ENCODE data around the gene TTC6. TPM values are rescaled to one million over a fixed set of nuclear protein-coding genes. Genes with fewer than 3 reads are reported as not detected.

The TTC6 gene, protein sequence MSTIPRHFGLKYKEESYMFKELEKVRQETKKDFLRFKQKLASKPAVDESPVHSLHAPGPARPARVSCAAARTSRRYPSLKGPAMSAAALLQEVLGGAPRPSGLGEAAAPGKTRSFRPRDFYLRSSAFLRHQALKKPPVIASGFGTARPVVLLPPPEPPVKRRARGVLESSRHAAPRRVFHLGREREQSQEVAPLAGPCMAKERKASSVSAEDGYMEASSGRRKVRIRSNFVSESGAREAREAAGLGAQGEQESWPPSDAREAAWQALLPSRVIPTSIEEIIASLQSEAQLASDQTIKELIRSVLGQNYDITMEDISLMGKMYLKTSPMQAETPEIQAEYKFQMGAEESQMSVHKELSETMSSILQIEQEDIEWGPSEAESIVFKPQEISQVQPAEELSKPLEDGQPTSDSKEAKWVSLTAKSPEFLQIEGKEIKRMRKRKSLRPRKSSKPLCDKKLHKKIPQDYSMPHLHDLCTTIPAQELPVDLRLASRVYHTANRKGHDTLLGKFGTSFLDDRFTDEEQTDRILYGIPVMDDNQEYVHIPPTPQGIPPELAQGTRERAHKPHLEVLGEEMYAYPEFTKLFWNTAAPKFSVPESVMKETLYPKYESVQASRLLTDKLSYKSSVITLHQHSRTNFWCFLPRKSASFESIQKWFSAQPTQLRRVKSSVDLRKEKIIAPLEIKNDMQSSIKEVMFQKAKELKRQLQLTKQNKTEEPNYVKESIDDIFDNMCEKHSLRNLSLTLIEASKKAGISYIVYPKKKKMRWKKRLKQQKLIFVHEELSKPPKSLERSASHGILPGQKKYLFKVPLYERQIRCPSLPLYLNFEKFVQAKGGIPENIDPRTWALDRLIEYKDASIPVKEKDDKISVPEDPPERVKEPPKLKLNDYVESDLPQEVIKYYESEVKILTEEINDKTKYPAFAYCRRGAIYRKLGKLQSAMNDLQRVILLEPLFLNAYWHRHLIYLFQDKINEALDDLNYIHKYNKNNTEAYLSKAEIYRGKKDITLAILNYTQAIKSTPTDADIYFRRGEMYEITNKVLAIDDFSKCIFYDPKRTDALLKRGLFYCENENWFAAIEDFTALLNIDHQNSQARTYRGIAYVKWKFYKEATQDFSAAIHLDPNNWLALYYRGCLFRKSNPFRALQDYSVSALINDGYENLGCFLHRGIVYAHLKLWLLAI (N-terminal part only)
- 0.44 TPM for total RNA-seq (ENCODE audit: unreplicated experiment)
- long read RNA-seq, partial matches to known transcripts, result 0 of 1 reads
- long read RNA-seq, other reads (novel, unspliced or antisense), result 1 of 1 reads

DNA sequence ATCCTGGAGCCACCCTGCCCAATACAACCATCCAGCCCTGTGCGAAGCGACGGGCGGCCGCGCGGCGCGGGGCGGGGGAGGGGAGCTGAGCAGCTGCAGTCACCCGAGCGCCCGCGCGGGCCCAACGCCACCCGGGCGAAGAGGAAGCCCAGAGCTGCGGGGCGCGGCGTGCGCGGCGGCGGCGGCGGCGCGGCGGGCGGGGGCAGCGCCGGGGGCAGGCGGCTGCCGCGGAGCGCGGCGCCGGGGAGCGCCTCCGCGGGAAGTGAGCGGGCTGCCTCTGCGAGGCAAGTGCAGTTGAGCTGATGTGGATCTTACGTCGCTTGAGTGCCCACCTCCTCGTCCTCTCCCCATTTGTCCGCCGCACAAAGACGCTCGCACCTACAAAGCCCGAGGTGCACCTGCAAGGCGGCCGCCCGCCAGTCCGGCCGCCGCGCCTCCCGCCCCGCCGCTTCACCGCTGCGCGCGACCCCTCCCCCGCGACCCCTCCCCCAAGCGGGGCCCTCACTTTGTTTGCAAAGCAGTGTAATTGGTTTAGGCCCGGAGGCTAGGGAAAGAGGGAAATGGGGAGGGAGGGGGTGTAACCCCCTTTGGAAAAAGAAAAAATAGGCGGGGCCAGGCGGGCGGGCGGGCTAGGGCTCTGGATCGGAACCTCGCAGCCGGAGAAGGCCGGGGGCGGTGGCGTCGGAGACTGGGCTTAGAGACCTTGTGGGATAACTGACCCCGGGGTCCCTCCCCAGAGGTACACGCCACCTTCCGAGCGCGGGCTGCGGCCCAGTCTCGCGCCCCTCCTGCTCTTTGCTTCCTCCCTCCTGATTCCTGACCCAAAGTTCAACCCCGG is at the start of gene TTC6, which contains the start of gene FOXA1:
Gene TTC6 (plus strand): TSS at position 659 of the 838 bp plus-strand sequence. CDS start 26,436 bp downstream, outside the sequence.
Gene FOXA1 (minus strand): TSS at position 279 of the 838 bp plus-strand sequence. CDS start 277 bp downstream, at position 2.
- Mint-ChIP-seq H3K4me1 (ENCODE audit: low read depth, unreplicated experiment) (peaks cover 16% of the 10 kb centered on the region), H3K9me3 (ENCODE audit: unreplicated experiment) (peaks cover 16% of the 10 kb centered on the region), H3K27me3 (ENCODE audit: unreplicated experiment) (peaks cover 45% of the 10 kb centered on the region), H3K4me3 (ENCODE audit: unreplicated experiment) (peak within 1 kb of the TSS; percentile 90), H3K27ac (ENCODE audit: unreplicated experiment) (no peak within 1 kb of the TSS), H3K36me3 (ENCODE audit: unreplicated experiment) (no peaks in the 10 kb centered on the region)
- TF ChIP-seq, protein P1, sequence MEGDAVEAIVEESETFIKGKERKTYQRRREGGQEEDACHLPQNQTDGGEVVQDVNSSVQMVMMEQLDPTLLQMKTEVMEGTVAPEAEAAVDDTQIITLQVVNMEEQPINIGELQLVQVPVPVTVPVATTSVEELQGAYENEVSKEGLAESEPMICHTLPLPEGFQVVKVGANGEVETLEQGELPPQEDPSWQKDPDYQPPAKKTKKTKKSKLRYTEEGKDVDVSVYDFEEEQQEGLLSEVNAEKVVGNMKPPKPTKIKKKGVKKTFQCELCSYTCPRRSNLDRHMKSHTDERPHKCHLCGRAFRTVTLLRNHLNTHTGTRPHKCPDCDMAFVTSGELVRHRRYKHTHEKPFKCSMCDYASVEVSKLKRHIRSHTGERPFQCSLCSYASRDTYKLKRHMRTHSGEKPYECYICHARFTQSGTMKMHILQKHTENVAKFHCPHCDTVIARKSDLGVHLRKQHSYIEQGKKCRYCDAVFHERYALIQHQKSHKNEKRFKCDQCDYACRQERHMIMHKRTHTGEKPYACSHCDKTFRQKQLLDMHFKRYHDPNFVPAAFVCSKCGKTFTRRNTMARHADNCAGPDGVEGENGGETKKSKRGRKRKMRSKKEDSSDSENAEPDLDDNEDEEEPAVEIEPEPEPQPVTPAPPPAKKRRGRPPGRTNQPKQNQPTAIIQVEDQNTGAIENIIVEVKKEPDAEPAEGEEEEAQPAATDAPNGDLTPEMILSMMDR (IDR thresholded peaks at IDR 0.05; ENCODE audit: partially characterized antibody, unreplicated experiment), result no peak
- DNase-seq, result peak; percentile 56

DNA sequence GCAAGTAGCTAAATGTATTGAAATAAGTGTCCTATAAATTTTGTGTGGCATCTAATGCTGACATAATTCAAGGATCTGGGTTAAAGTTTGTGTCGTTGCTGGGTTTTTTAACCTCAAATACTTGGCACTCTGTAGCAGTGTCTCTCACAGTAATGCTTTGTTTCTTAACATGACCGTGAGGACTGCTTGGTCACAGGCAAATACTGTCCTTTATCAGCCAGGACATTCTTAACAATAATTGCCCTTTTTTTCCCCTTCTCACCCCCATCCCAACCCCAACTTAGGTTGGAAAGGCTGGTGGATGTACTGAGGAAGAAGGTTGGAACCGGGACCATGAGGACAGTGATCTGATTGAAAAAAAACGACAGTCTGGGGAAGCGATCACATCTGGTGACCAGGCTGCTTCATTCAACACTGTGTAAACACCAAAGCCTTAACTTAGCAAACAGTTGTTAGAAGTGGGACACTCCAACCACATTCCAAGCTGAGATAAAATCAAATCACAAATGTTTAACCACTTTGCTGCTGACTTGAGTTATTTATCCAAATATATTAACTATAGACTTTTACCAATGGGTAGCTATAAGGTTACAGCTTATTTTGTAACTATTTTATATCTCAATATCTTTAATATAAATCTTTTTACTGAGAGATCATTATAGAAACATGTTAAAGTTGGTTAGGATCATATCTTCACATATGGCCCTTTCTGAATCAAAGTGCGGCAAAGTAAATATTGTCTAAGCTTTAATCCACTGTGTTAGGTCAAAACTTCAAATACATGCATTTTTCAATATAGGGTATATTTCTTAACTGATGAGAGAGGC is 48.6 kb upstream of the TTC6 start:
- no peak overlapping the region for H3K27ac Mint-ChIP-seq (ENCODE audit: unreplicated experiment)
- no peaks in the 10 kb centered on the region for H3K36me3 Mint-ChIP-seq (ENCODE audit: unreplicated experiment)
- DNase-seq, result no peak
- no peak overlapping the region for H3K4me3 Mint-ChIP-seq (ENCODE audit: unreplicated experiment)
- no peaks in the 10 kb centered on the region for H3K27me3 Mint-ChIP-seq (ENCODE audit: unreplicated experiment)
- no peaks in the 10 kb centered on the region for H3K4me1 Mint-ChIP-seq (ENCODE audit: low read depth, unreplicated experiment)
- H3K9me3 Mint-ChIP-seq (ENCODE audit: unreplicated experiment), result no peaks in the 10 kb centered on the region
- TF ChIP-seq, protein P1 (IDR thresholded peaks at IDR 0.05; ENCODE audit: partially characterized antibody, unreplicated experiment), result no peak

DNA sequence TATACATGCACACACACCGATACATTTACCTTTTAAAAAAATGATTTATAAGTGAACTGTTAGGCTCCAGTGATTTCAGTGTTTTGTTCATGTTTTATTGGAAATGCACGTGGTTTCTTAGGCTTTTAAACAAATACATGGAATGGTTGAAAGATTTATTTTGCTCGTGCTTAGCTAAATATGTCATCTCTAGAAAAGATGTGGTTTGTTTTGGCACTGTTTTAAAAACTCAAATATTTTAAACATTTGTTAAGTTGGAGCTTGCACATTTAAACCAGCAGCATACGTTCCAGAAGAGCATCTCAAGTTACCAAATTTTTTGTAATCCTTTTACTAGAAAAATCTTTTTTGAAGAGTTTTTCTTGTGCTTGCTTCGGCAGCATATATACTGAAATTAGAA is 44.9 kb upstream of the TTC6 start:
- Mint-ChIP-seq H3K4me3 (ENCODE audit: unreplicated experiment) (no peak overlapping the region), H3K27ac (ENCODE audit: unreplicated experiment) (no peak overlapping the region), H3K27me3 (ENCODE audit: unreplicated experiment) (no peaks in the 10 kb centered on the region), H3K36me3 (ENCODE audit: unreplicated experiment) (peaks cover 9% of the 10 kb centered on the region), H3K4me1 (ENCODE audit: low read depth, unreplicated experiment) (no peaks in the 10 kb centered on the region), H3K9me3 (ENCODE audit: unreplicated experiment) (no peaks in the 10 kb centered on the region)
- TF ChIP-seq, protein P1 (IDR thresholded peaks at IDR 0.05; ENCODE audit: partially characterized antibody, unreplicated experiment), result no peak
- DNase-seq, result no peak

DNA sequence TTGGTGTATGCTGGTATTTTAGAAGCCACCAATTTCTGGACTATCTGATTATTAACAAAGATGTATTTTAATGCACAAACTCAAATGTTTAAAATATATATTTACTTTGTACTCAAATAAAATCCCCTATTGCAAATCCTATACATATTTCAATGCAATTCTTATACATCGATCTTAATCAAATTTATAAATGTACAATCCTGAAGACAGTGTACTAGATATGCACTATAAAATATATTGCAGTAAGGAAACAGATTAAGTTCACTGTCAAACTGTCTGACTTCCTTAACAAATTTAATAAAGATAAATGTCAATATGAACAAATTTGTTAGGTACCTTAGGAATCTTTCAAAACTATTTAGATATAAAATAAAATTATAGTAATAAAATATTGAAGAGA is 44.3 kb upstream of the TTC6 start:
- Mint-ChIP-seq H3K9me3 (ENCODE audit: unreplicated experiment) (no peaks in the 10 kb centered on the region), H3K36me3 (ENCODE audit: unreplicated experiment) (peaks cover 9% of the 10 kb centered on the region), H3K4me3 (ENCODE audit: unreplicated experiment) (no peak overlapping the region), H3K4me1 (ENCODE audit: low read depth, unreplicated experiment) (no peaks in the 10 kb centered on the region), H3K27me3 (ENCODE audit: unreplicated experiment) (no peaks in the 10 kb centered on the region), H3K27ac (ENCODE audit: unreplicated experiment) (no peak overlapping the region)
- no peak for DNase-seq
- TF ChIP-seq, protein P1 (IDR thresholded peaks at IDR 0.05; ENCODE audit: partially characterized antibody, unreplicated experiment), result no peak

Data from glutamatergic neuron (in vitro differentiated cells).